Duodenal mucosa (tissue), 2 donors: Measurements from ENCODE around the gene EPSTI1.

ENCODE experiments used
- H3K27ac ChIP-seq: one replicate; pipeline ENCODE4 v1.7.0; 2013; ENCODE audit warnings: low read depth, low read length
- H3K27me3 ChIP-seq, 2 donors: one replicate each; pipeline ENCODE4 v1.7.0; 2013; ENCODE audit warnings: low read length in 2 of 2, control low read depth in 1 of 2; ENCODE audit not compliant: insufficient read depth in 2 of 2, control insufficient read depth in 1 of 2
- H3K36me3 ChIP-seq, 2 donors: one replicate each; pipeline ENCODE4 v1.7.0; 2013; ENCODE audit warnings: low read length in 2 of 2, control low read depth in 1 of 2; ENCODE audit not compliant: insufficient read depth in 2 of 2, control insufficient read depth in 1 of 2
- H3K4me1 ChIP-seq, 2 donors: one replicate each; pipeline ENCODE4 v1.7.0; 2013; ENCODE audit warnings: low read length in 2 of 2, control low read depth in 1 of 2; ENCODE audit not compliant: insufficient read depth in 2 of 2, control insufficient read depth in 1 of 2
- H3K4me3 ChIP-seq, 2 donors: one replicate each; pipeline ENCODE4 v1.7.0; 2013; ENCODE audit warnings: low read length in 2 of 2, low read depth in 1 of 2
- H3K9ac ChIP-seq, 2 donors: one replicate each; pipeline ENCODE4 v1.7.0; 2013; ENCODE audit warnings: low read length in 2 of 2, low read depth in 1 of 2
- H3K9me3 ChIP-seq, 2 donors: one replicate each; pipeline ENCODE4 v1.7.0; 2013; ENCODE audit warnings: low read length in 2 of 2, control low read depth in 1 of 2; ENCODE audit not compliant: control insufficient read depth in 1 of 2

Gene EPSTI1

DNA sequence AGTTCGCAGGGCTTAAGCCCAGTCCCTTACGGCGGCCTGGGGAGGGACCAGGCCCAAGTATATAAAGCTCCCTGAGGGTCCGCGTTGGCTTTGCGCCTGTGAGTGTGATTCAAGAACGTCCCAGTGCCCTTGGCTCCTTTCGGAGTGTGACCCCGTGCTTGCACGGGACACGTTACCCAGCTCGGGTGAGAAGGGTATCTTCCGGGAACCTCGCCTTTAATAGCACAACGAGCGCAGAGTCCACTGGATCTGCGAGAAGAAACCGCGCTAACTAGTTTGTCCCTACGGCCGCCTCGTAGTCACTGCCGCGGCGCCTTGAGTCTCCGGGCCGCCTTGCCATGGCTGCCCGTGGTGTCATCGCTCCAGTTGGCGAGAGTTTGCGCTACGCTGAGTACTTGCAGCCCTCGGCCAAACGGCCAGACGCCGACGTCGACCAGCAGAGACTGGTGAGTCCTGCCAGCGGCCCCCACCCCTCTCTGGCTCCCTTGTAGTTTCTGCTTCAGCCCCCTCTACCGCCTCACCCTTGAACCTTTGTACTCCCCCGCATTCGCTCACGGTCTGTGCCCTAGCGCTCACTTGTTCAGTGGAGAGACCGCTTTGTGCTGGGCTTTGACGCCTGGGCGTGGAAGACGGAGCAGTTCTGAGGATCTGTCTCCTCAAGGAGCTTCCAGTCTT, 31.4 kb upstream of the EPSTI1 start, which contains the start of gene DNAJC15:
Gene DNAJC15 (plus strand): TSS at position 298 of the 675 bp plus-strand sequence. CDS start 41 bp downstream, at position 339.
- Histone ChIP-seq H3K36me3 (no peaks in the 10 kb centered on the region), H3K27me3 (no peaks in the 10 kb centered on the region), H3K4me1 (peaks cover 20 to 24% of the 10 kb centered on the region in 2 donors), H3K9ac (peak within 1 kb of the TSS; percentile 66 to 95), H3K9me3 (no peaks in the 10 kb centered on the region), H3K27ac (peak within 1 kb of the TSS; percentile 82), H3K4me3 (peak within 1 kb of the TSS; percentile 87 to 98)

- H3K36me3 ChIP-seq, result no peaks in the 10 kb centered on the region
- H3K9ac ChIP-seq, result peak overlapping the region; percentile 66 to 95
- no peaks in the 10 kb centered on the region for H3K9me3 ChIP-seq
- peak overlapping the region; percentile 87 to 98 for H3K4me3 ChIP-seq
- H3K27me3 ChIP-seq, result no peaks in the 10 kb centered on the region
- peak overlapping the region; percentile 82 for H3K27ac ChIP-seq
- peaks cover 20 to 24% of the 10 kb centered on the region in 2 donors for H3K4me1 ChIP-seq
Measured at GRCh38 chr13:43022934-43023288, 30.9 kb upstream of the EPSTI1 start.

DNA sequence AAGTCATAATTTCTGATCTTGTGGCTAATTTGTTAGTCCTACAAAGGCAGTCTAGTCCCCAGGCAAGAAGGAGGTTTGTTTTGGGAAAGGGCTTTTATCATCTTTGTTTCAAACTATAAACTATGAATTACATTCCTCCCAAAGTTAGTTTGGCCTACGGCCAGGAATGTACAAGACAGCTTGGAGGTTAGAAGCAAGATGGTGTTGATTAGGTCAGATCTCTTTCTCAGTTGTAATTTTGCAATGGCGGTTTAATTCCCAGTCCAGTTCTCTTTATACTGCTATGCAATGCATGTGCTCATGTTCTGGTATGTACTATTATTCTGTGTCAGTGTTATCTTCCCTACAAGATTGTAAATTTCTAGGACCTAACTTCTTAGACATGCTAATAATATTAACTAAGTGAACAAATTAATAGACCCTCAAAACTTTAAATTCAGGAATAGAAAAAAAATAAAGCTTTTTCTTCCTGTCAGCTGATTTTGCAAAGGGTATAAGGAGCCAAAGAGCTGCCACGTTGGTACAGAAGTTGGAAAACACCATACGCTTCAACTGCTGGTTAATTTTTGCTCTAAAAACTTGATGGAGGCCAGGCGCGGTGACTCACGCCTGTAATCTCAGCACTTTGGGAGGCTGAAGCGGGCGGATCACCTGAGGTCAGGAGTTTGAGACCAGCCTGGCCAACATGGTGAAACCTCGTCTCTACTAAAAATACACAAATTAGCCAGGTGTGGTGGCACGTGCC, 30.1 kb upstream of the EPSTI1 start:
- no peaks in the 10 kb centered on the region for H3K27me3 ChIP-seq
- H3K27ac ChIP-seq, result no peak overlapping the region

GRCh38 chr13:43020794-43021193, 28.8 kb upstream of the EPSTI1 start:
- Histone ChIP-seq H3K36me3 (no peaks in the 10 kb centered on the region), H3K9me3 (no peaks in the 10 kb centered on the region), H3K4me3 (no peak overlapping the region), H3K9ac (no peak overlapping the region), H3K27me3 (no peaks in the 10 kb centered on the region), H3K4me1 (peaks cover 15 to 20% of the 10 kb centered on the region in 2 donors), H3K27ac (no peak overlapping the region)

More for the DNA sequence above, 30.1 kb upstream of the EPSTI1 start:
- no peak overlapping the region for H3K9ac ChIP-seq
- H3K4me1 ChIP-seq, result peaks cover 20 to 24% of the 10 kb centered on the region in 2 donors
- H3K36me3 ChIP-seq, result no peaks in the 10 kb centered on the region
- H3K4me3 ChIP-seq, result no peak overlapping the region
- no peaks in the 10 kb centered on the region for H3K9me3 ChIP-seq

DNA sequence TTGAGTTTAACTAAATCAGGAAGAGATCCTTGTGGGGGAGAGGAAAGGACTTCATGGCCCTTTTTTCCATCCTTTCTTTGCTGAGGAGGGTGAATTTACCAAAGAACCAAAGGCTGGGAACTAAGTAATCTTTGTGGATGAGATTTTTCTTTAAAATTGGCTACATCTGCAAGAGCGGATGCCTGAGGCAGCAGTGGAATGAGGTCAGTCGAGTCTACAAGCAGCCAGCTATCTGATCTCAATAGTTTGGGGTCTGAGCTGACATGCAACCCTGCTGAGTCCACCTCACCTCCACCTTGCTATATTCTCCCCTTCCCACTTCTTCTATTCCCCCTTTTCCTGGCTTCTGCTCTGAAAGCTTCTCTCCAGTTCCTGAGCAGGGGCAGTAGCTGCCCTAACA, 27.8 kb upstream of the EPSTI1 start:
- H3K27ac ChIP-seq, result no peak overlapping the region
- no peak overlapping the region for H3K9ac ChIP-seq
- no peaks in the 10 kb centered on the region for H3K9me3 ChIP-seq
- no peaks in the 10 kb centered on the region for H3K36me3 ChIP-seq
- no peak overlapping the region for H3K4me3 ChIP-seq
- H3K27me3 ChIP-seq, result no peaks in the 10 kb centered on the region
- peaks cover 9 to 10% of the 10 kb centered on the region in 2 donors for H3K4me1 ChIP-seq

DNA sequence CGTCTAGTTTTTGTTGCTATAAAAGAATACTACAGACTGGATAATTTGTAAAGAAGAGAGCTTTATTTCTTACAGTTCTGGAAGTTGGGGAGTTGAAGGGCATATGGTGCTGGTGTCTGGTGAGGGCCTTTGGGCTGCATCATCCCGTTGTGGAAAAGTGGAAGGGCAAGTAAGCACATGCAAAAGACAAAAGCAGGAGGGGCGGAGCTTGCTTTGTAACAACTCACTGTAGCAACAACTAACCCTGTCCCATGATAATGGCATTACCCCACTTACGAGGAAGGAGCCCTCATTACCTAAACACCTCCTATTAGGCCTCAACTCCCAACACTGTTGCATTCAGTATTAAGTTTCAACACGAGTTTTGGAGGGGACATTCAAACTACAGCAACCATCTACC, 24.2 kb upstream of the EPSTI1 start:
- Histone ChIP-seq H3K27ac (no peak overlapping the region), H3K36me3 (no peaks in the 10 kb centered on the region), H3K9ac (no peak overlapping the region), H3K9me3 (no peaks in the 10 kb centered on the region), H3K4me3 (no peak overlapping the region), H3K27me3 (no peaks in the 10 kb centered on the region), H3K4me1 (no peaks in the 10 kb centered on the region)

- Histone ChIP-seq H3K27ac (no peak overlapping the region), H3K4me3 (no peak overlapping the region), H3K36me3 (no peaks in the 10 kb centered on the region), H3K27me3 (no peaks in the 10 kb centered on the region), H3K9me3 (no peaks in the 10 kb centered on the region), H3K4me1 (no peaks in the 10 kb centered on the region), H3K9ac (no peak overlapping the region)
Measured at GRCh38 chr13:43014162-43014561, 22.1 kb upstream of the EPSTI1 start.

DNA sequence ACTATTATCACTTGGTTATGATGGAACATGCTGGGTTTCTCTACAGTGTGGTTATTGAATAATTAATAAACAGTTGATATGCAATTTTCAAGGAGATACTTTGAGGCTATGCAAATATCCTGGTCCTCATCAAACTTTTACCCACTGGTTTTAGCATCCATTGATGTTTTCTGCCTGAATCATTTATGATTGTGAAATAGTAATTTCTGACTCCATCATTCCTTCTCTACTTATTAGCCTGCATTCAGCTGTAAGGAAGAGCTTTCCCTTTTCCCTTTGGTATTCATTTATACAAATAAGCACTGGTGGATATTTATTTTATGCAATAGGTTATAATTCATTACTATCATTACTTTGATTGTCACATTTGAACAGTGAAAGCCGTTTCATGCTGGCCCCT, 17.5 kb upstream of the EPSTI1 start:
- Histone ChIP-seq H3K27ac (no peak overlapping the region), H3K4me3 (no peak overlapping the region), H3K36me3 (no peaks in the 10 kb centered on the region), H3K9ac (no peak overlapping the region), H3K9me3 (no peaks in the 10 kb centered on the region), H3K27me3 (no peaks in the 10 kb centered on the region), H3K4me1 (no peaks in the 10 kb centered on the region)

DNA sequence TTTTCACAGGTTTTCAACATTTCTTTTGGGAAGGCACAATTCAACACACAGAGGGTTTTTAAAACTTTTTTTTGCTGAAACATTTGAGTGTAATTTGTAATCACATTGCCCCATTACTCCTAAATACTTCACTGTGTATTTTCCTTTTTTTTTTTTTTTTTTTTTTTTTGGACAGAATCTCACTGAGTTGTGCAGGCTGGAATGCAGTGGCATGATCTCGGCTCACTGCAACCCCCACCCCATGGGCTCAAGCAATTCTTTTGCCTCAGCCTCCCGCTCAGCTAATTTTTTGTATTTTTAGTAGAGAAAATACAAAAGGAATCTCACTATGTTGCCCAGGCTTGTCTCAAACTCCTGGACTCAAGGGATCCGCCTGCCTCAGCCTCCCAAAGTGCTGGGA, 16.6 kb upstream of the EPSTI1 start:
- no peaks in the 10 kb centered on the region for H3K27me3 ChIP-seq

DNA sequence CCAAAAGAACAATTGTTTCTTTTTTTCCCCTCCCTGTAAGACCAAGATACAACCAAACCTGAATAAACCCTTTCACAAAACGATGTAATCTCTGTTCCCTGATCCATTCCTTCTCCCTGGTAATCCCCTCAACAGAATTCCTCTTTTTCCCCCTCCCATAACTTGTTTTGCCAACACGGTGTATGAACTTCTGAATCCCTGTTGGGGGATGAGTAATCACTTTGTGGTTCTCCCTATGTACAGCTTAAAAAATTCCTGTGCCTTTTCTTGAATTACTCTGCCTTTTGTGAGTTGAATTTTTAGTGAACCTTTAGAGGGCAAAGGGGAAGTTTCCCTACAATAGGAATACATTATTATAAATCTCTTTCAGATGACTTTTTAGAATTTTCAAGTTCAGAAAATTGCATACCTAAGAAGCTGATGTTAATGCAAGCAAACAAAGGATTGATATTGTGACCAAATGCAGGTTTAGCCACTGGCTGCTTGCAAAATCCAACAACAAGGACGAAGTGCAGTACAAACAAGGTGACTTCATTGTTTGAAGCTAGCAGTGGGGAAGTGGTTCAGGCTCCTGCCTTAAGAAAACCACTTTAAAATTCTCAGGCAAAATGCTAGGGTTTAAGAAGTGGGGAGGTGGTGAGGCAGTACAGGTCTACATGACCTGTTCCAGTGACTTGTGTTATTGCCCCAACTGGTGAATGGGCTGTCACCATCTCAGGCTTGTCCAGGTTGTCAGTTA, 15.0 kb upstream of the EPSTI1 start:
- no peak overlapping the region for H3K27ac ChIP-seq
- H3K4me1 ChIP-seq, result no peaks in the 10 kb centered on the region
- no peak overlapping the region for H3K4me3 ChIP-seq
- no peaks in the 10 kb centered on the region for H3K36me3 ChIP-seq
- H3K27me3 ChIP-seq, result no peaks in the 10 kb centered on the region
- H3K9me3 ChIP-seq, result no peaks in the 10 kb centered on the region
- no peak overlapping the region for H3K9ac ChIP-seq

More for the DNA sequence above, 16.6 kb upstream of the EPSTI1 start:
- no peak overlapping the region for H3K27ac ChIP-seq
- no peaks in the 10 kb centered on the region for H3K9me3 ChIP-seq
- H3K4me3 ChIP-seq, result no peak overlapping the region
- H3K9ac ChIP-seq, result no peak overlapping the region
- H3K36me3 ChIP-seq, result no peaks in the 10 kb centered on the region
- no peaks in the 10 kb centered on the region for H3K4me1 ChIP-seq
